Endodermal cell (in vitro differentiated cells): Measurements from ENCODE around the gene LIMK1. TPM values are rescaled to one million over a fixed set of nuclear protein-coding genes. Genes with fewer than 3 reads are reported as not detected.
A peak's percentile ranks its signal among the peaks of the same experiment; 100 is the strongest.

Experiments
- DNase-seq: peaks from one replicate; pipeline ENCODE4 v3.0.0-alpha.2; 2017
- H3K27ac ChIP-seq: 2 replicates; pipeline ENCODE4 v1.5.1; 2013; ENCODE audit warnings: mild to moderate bottlenecking, low read depth, low read length, moderate library complexity
- H3K27me3 ChIP-seq: 2 replicates; pipeline ENCODE4 v1.6.1; 2013; ENCODE audit warnings: mild to moderate bottlenecking, low read length, moderate library complexity; ENCODE audit not compliant: insufficient read depth, control insufficient read depth, poor library complexity, severe bottlenecking
- H3K36me3 ChIP-seq: 2 replicates; pipeline ENCODE4 v1.7.0; 2013; ENCODE audit warnings: mild to moderate bottlenecking, low read length, moderate library complexity; ENCODE audit not compliant: control insufficient read depth, insufficient read depth
- H3K4me1 ChIP-seq: one replicate; pipeline ENCODE4 v1.7.0; 2013; ENCODE audit warnings: low read length; ENCODE audit not compliant: control insufficient read depth, insufficient read depth
- H3K4me3 ChIP-seq: 2 replicates; pipeline ENCODE4 v1.5.1; 2013; ENCODE audit warnings: mild to moderate bottlenecking, low read length, moderate library complexity
- H3K9ac ChIP-seq: 2 replicates; pipeline ENCODE4 v1.6.1; 2013; ENCODE audit warnings: mild to moderate bottlenecking, low read length, moderate library complexity; ENCODE audit not compliant: poor library complexity, severe bottlenecking; ENCODE audit errors: extremely low read depth
- H3K9me3 ChIP-seq: 2 replicates; pipeline ENCODE4 v1.6.1; 2013; ENCODE audit warnings: mild to moderate bottlenecking, low read length, moderate library complexity; ENCODE audit not compliant: control insufficient read depth
- H3K27ac Mint-ChIP-seq: 2 replicates; pipeline ENCODE4 v1.8.0; 2020; ENCODE audit warnings: mixed read lengths
- H3K27me3 Mint-ChIP-seq: 2 replicates; pipeline ENCODE4 v1.8.0; 2021; ENCODE audit warnings: mild to moderate bottlenecking, mixed read lengths; ENCODE audit not compliant: insufficient read depth
- H3K36me3 Mint-ChIP-seq: 2 replicates; pipeline ENCODE4 v1.8.0; 2020; ENCODE audit warnings: low read depth, mixed read lengths
- H3K4me1 Mint-ChIP-seq: 2 replicates; pipeline ENCODE4 v1.8.0; 2020; ENCODE audit warnings: mixed read lengths
- H3K4me3 Mint-ChIP-seq: 2 replicates; pipeline ENCODE4 v1.8.0; 2020; ENCODE audit warnings: mild to moderate bottlenecking, moderate library complexity, mixed read lengths
- H3K9me3 Mint-ChIP-seq: 2 replicates; pipeline ENCODE4 v1.8.0; 2020; ENCODE audit warnings: mild to moderate bottlenecking, mixed read lengths
- WGBS, 2 experiments: methylation state at CpG; one replicate each; pipeline versions ENCODE4 v1.1.5 to v1.1.7; 2013; ENCODE audit warnings: missing lambda C conversion rate in 2 of 2, mixed read lengths in 1 of 2; ENCODE audit not compliant: insufficient coverage in 1 of 2, insufficient read length in 1 of 2; 5-methylcytosine and 5-hydroxymethylcytosine counted together
- total RNA-seq, 2 donors: library from RNA; stranded (reverse); fragmentation: NEBNext Ultra II Directional in 1 of 2; extraction: Animal tissue kit (Norgen Biotek cat#: 25700) in 1 of 2; gene quantifications; 2 replicates in 1 of 2; 3 replicates in 1 of 2; pipeline ENCODE4 v1.2.1, GENCODE V29; 2021
- TF ChIP-seq, protein P1 (sequence below): fragments of 200-600 bp; sonication (generic); conservative IDR thresholded peaks from 2 replicates; pipeline ENCODE4 v1.5.0; 2021; ENCODE audit warnings: antibody characterized with exemption, mild to moderate bottlenecking

Gene LIMK1
- total RNA-seq, 2 donors from 2014 or later, result 83.9 TPM

DNA sequence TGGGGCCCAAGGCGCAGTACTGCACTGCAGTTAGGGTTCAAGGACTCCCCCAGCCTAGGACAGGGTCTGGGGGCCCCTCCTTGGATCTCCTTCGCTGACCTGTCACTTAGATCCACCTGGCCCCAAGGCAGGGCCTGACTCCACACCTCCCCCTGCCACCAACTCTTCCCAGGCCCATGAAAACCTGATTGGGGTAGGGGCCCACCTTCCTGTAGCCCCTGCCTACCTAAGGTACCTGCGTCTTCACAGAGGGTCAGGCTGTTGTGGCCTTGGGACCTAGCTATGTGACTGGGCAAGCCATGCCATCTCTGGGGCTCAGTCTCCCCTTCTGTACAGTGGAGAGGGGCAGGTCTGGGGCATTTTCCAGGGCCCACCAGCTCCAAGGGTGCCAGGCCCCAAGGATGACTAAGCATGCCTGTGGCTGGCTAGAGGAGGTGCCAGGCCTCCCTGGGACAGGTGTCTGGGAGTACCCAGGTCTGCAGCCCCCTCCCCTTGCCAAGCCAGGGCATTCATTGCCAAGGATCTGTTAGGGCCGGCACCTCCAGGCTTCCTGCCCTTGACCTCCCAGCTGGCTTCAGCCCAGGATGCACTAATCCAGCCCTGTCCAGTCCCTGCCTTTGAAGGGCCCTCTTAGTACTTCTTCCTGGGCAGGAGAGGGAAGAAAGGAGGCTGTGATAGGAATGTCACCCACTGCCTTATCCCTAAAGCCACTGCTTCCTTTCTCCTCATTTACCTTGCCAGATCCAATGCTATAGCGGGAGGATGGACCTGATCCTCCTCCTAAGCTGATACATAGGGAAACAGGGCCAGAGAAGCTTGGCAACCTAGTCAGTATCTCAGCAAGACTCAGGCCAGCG lies 1.3 kb downstream of the LIMK1 start:
- Mint-ChIP-seq H3K36me3 (peaks cover 35% of the 10 kb centered on the region), H3K4me3 (peak overlapping the region; percentile 78), H3K27me3 (no peaks in the 10 kb centered on the region), H3K27ac (peak overlapping the region; percentile 84), H3K9me3 (no peaks in the 10 kb centered on the region), H3K4me1 (no peaks in the 10 kb centered on the region)
- Histone ChIP-seq H3K4me1 (peaks cover 10% of the 10 kb centered on the region), H3K9ac (peak overlapping the region; percentile 62), H3K27ac (no peak overlapping the region), H3K27me3 (no peaks in the 10 kb centered on the region), H3K9me3 (no peaks in the 10 kb centered on the region), H3K4me3 (peak overlapping the region; percentile 84), H3K36me3 (peaks cover 22% of the 10 kb centered on the region)
- no peak for DNase-seq
- 66 to 72% methylated on average over 3 to 6 of the region's 6 CpGs for WGBS, 2 experiments
- TF ChIP-seq, protein P1, sequence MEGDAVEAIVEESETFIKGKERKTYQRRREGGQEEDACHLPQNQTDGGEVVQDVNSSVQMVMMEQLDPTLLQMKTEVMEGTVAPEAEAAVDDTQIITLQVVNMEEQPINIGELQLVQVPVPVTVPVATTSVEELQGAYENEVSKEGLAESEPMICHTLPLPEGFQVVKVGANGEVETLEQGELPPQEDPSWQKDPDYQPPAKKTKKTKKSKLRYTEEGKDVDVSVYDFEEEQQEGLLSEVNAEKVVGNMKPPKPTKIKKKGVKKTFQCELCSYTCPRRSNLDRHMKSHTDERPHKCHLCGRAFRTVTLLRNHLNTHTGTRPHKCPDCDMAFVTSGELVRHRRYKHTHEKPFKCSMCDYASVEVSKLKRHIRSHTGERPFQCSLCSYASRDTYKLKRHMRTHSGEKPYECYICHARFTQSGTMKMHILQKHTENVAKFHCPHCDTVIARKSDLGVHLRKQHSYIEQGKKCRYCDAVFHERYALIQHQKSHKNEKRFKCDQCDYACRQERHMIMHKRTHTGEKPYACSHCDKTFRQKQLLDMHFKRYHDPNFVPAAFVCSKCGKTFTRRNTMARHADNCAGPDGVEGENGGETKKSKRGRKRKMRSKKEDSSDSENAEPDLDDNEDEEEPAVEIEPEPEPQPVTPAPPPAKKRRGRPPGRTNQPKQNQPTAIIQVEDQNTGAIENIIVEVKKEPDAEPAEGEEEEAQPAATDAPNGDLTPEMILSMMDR, result no peak

DNA sequence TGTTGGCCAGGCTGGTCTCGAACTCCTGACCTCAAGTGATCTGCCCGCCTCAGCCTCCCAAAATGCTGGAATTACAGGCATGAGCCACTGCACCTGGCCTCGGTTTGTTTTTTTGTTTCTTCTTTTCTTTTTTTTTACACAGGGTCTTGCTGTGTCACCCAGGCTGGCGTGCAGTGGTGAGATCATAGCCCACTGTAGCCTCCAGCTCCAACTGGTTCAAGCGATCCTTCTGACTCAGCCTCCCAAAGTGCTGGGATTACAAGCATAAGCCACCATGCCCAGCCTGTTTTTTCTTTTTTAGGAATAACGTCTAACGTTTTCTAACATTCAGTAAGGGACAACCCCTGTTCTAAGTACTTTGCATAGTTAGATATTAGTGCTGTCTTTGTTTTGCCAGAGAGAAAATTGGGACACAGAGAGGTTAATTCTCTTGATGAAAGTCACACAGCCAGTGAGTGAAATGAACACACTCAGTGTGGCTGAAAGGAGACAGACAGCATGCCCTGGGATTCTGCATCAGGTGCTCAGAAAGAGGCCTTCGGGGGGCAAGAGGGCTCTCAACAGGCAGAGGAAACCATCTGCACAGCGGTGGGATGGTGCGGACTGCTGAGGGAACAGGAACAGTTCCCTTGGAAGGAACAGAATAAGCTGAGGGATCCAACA lies 4.3 kb downstream of the LIMK1 start:
- Mint-ChIP-seq H3K9me3 (no peaks in the 10 kb centered on the region), H3K27ac (no peak overlapping the region), H3K4me3 (no peak overlapping the region), H3K27me3 (no peaks in the 10 kb centered on the region), H3K4me1 (no peaks in the 10 kb centered on the region), H3K36me3 (peaks cover 37% of the 10 kb centered on the region)
- no peak overlapping the region for H3K27ac ChIP-seq
- TF ChIP-seq, protein P1, result no peak
- no peak overlapping the region for H3K4me3 ChIP-seq
- peaks cover 33% of the 10 kb centered on the region for H3K36me3 ChIP-seq
- H3K4me1 ChIP-seq, result peaks cover 10% of the 10 kb centered on the region
- H3K9me3 ChIP-seq, result no peaks in the 10 kb centered on the region
- no peaks in the 10 kb centered on the region for H3K27me3 ChIP-seq
- no peak for DNase-seq
- no peak overlapping the region for H3K9ac ChIP-seq
- WGBS, 2 experiments, result 90 to 95% methylated on average over 10 of the region's 10 CpGs

DNA sequence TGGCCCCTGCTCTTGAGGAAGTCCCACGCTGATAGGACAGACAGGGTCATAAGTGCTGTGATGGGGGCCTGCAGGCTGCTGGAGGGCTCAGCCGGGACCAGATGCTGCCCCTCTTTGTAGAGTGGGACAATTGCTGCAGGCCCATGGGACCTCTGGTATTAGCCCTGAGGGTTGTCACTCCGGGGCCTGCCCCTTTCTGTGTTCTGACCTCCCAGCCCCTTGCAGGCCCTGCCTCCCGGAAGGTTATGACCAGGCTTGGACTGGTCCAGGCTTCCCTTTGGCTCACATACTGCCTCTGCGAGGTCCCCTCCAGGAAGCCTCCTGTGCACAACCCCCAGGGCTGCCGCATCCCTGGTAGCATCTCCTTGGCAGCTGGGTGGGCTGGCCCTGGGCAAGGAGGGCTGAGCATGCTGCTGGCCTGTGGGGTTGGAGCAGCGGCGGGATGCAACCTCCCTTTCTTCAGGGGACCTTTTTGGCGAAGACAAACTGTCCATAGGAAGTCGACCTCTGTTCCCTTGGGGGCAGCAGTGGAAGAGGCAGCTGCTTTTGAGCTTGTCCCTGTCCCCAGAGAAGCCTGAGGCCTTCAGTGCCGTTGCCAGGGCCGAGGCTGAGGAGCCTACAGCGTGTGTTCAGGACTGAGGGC lies 8.8 kb downstream of the LIMK1 start:
- Mint-ChIP-seq H3K4me1 (peaks cover 12% of the 10 kb centered on the region), H3K36me3 (peaks cover 36% of the 10 kb centered on the region), H3K27me3 (no peaks in the 10 kb centered on the region), H3K27ac (peak overlapping the region; percentile 61), H3K9me3 (peaks cover 3% of the 10 kb centered on the region), H3K4me3 (no peak overlapping the region)
- Histone ChIP-seq H3K36me3 (peaks cover 38% of the 10 kb centered on the region), H3K4me3 (no peak overlapping the region), H3K9me3 (peaks cover 7% of the 10 kb centered on the region), H3K9ac (no peak overlapping the region), H3K27ac (peak overlapping the region; percentile 89), H3K27me3 (no peaks in the 10 kb centered on the region), H3K4me1 (peaks cover 14% of the 10 kb centered on the region)
- DNase-seq, result peak; percentile 62
- TF ChIP-seq, protein P1, result no peak
- WGBS, 2 experiments, result 88 to 90% methylated on average over 10 to 13 of the region's 13 CpGs
